BLaER1 treated with 17β-estradiol and CSF1 and Interleukin-3, amounts not matched to agents 10 nM and 100 nM (cell line): Measurements from ENCODE around the gene ATP2B3.

Experiments used
- H3K27ac ChIP-seq, 11 experiments: shearing (Covaris generic); formaldehyde crosslinking; 2 replicates each; pipeline ENCODE4 v1.8.1; 2022
- H3K27me3 ChIP-seq, 11 experiments: shearing (Covaris generic); formaldehyde crosslinking; 2 replicates each; pipeline ENCODE4 v1.8.1; 2022
- H3K36me3 ChIP-seq, 11 experiments: shearing (Covaris generic); formaldehyde crosslinking; 2 replicates each; pipeline ENCODE4 v1.8.1; 2022
- H3K4me1 ChIP-seq, 10 experiments: shearing (Covaris generic); formaldehyde crosslinking; 2 replicates each; pipeline ENCODE4 v1.8.1; 2022
- H3K4me2 ChIP-seq, 11 experiments: shearing (Covaris generic); formaldehyde crosslinking; 2 replicates each; pipeline ENCODE4 v1.8.1; 2022
- H3K4me3 ChIP-seq, 10 experiments: shearing (Covaris generic); formaldehyde crosslinking; 2 replicates each; pipeline ENCODE4 v1.8.1; 2022
- H3K9ac ChIP-seq, 11 experiments: shearing (Covaris generic); formaldehyde crosslinking; 2 replicates each; pipeline ENCODE4 v1.8.1; 2022
- H3K9me3 ChIP-seq, 11 experiments: shearing (Covaris generic); formaldehyde crosslinking; replicated peaks in 1 of 11; 2 replicates each; pipeline ENCODE4 v1.8.1; 2022
- H4K20me1 ChIP-seq, 11 experiments: shearing (Covaris generic); formaldehyde crosslinking; 2 replicates each; pipeline ENCODE4 v1.8.1; 2022
- Cebpa-rat ChIP-seq, 11 experiments: shearing (Covaris generic); IDR thresholded peaks; 2 replicates each; pipeline ENCODE4 v1.8.1; 2022

Gene ATP2B3

DNA sequence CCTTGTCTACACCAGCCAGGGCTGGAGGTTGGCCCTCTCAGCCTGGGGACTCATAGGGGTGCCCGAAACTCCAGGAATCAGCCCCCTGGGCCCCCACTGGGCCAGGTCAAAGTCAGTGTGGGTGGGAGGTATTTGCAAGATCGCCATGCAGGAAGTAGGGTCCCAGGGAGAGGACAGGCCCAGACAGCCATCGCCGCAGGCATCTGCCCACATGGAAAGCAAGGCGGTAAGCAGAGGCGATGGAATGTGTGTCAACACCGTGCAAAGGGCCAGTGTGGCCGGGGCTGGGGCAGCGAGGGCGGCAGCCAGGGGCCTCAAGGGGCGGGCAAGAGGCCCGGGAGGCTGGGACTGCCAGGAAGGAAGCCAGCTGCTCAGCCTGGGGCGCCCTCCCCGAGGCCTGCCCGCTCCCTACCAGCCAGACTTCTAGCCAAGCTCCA lies 110.3 kb downstream of the ATP2B3 start:
- TF ChIP-seq Cebpa-rat (IDR thresholded peaks at IDR 0.05): no peak
- Histone ChIP-seq H3K4me2 (peak overlapping the region in 10 of 11 experiments; percentile 12 to 53 (median 44); a peak in 15 of 22 replicates), H3K9ac (no peak overlapping the region), H4K20me1 (peaks cover 0 to 14% (median 0%) of the 10 kb centered on the region in 11 experiments; a peak in 6 of 22 replicates), H3K27me3 (peaks cover 67 to 99% (median 94%) of the 10 kb centered on the region in 11 experiments), H3K36me3 (no peaks in the 10 kb centered on the region), H3K4me1 (peaks cover 0 to 37% (median 25%) of the 10 kb centered on the region in 10 experiments; a peak in 16 of 20 replicates), H3K4me3 (no peak overlapping the region), H3K27ac (peak overlapping the region in 1 of 11 experiments; percentile 11; a peak in 1 of 22 replicates), H3K9me3 (peaks cover 13 to 31% (median 24%) of the 10 kb centered on the region in 11 experiments)

DNA sequence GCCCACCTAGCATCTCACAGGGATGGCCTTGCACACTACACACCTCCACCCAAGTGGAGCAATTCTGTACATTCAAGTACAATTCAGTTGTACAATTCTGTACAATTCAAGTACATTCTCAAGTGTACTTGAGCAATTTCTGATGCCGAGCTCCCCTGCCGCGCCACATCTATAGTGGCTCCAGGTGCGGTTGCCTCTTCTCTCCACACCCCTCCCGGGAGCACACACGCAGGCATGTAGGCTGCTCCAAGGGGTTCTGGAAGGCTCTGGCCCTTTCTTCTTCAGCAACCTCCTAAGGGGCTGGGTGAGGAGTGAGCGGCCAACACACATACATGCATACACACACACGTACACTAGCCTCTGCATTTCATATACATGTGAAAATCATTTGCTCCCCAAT lies 110.7 kb downstream of the ATP2B3 start:
- Histone ChIP-seq H3K27ac (no peak overlapping the region), H4K20me1 (peaks cover 0 to 14% (median 0%) of the 10 kb centered on the region in 11 experiments; a peak in 6 of 22 replicates), H3K4me3 (no peak overlapping the region), H3K9ac (no peak overlapping the region), H3K4me2 (peak overlapping the region in 9 of 11 experiments; percentile 12 to 53 (median 45); a peak in 15 of 22 replicates), H3K36me3 (no peaks in the 10 kb centered on the region), H3K27me3 (peaks cover 67 to 99% (median 94%) of the 10 kb centered on the region in 11 experiments), H3K4me1 (peaks cover 0 to 33% (median 22%) of the 10 kb centered on the region in 10 experiments; a peak in 16 of 20 replicates), H3K9me3 (peaks cover 13 to 32% (median 24%) of the 10 kb centered on the region in 11 experiments)
- no peak for TF ChIP-seq Cebpa-rat (IDR thresholded peaks at IDR 0.05)

DNA sequence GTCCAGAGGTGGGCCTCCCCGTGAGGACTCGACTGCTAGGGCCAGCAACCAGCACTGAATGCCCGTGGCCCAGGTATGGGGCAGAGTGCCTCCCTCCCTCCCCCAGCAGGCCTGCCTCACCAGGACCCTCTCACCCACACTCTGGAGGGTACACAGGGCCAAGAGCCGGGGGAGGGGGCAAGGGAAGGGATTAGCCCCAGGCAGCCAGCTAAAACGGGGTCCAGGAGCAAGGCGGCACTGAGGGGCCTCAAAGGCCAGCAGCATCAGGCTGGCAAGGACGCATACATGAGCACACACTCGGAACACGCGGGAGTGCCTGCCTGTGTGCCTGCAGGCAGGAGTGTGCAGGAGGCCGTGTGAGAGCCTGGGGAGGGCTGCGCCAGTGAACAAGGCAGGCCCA lies 111.2 kb downstream of the ATP2B3 start:
- Histone ChIP-seq H3K4me2 (peak overlapping the region in 5 of 11 experiments; percentile 43 to 53 (median 51); a peak in 8 of 22 replicates), H3K36me3 (no peaks in the 10 kb centered on the region), H3K27me3 (peaks cover 69 to 99% (median 93%) of the 10 kb centered on the region in 11 experiments)

DNA sequence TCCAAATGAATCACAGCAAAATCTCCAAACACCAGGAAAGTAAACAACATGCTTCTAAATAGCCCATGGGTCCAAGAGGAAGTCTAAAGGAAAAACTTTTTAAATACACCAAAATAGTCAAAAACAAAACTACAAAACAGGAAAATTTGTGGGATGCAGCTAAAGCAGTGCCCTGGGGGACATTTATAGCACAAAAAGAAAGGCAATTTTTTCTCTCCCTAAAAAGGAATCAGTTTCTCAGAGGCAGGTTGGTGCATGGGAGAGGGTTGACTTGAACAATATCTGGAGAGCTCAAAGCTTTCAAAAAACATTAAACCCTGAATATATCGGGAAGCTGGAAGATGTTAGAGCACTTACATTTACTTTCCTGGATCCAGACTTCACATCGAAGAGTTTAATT lies 113.9 kb downstream of the ATP2B3 start:
- H3K9me3 ChIP-seq: peaks cover 13 to 32% (median 24%) of the 10 kb centered on the region in 11 experiments
- H3K27ac ChIP-seq: no peak overlapping the region
- no peak overlapping the region for H3K4me3 ChIP-seq
- H3K4me2 ChIP-seq: no peak overlapping the region
- peaks cover 0 to 32% (median 24%) of the 10 kb centered on the region in 10 experiments; a peak in 16 of 20 replicates for H3K4me1 ChIP-seq
- no peak overlapping the region for H3K9ac ChIP-seq
- no peaks in the 10 kb centered on the region for H3K36me3 ChIP-seq
- H3K27me3 ChIP-seq: peaks cover 74 to 99% (median 96%) of the 10 kb centered on the region in 11 experiments
- TF ChIP-seq Cebpa-rat (IDR thresholded peaks at IDR 0.05): no peak
- peaks cover 0 to 31% (median under 1%) of the 10 kb centered on the region in 11 experiments; a peak in 6 of 22 replicates for H4K20me1 ChIP-seq

More for the DNA sequence above, 111.2 kb downstream of the ATP2B3 start:
- Histone ChIP-seq H4K20me1 (peaks cover 0 to 17% (median 0%) of the 10 kb centered on the region in 11 experiments; a peak in 6 of 22 replicates), H3K4me1 (peaks cover 0 to 28% (median 17%) of the 10 kb centered on the region in 10 experiments; a peak in 15 of 20 replicates), H3K9ac (no peak overlapping the region), H3K9me3 (peaks cover 13 to 32% (median 24%) of the 10 kb centered on the region in 11 experiments), H3K27ac (no peak overlapping the region), H3K4me3 (no peak overlapping the region)
- no peak for TF ChIP-seq Cebpa-rat (IDR thresholded peaks at IDR 0.05)

DNA sequence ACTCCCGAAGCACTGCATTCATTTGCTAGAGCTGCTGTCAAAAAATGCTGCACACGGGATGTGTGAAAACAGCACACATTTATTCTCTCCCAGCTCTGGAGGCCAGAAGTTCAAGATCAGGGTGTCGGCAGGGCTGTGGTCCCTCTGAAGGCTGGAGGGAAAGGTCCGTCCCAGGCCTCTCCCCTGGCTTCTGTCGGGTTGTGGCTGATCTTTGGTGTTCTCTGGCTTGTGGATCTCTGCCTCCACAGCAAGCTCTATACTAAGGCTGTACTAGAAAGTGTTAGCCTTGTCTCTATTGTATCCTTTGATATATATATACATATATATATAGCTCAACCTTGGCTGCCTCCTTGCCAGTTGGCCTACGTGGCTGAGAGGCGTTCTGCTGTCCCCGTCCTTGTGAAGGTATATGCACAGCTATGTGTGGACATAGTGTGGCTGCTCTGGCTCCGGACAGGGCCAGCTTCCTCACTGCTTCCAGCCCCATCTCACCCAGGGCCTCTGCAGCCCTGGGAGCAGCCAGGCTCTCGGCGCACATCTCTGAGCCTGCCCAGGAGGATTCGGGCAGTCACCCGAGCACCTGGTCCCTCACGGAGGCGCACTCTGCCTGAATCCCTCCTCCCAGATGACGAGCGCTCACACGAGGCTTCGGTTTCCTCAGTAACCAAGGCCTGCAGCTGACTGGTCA lies 114.6 kb downstream of the ATP2B3 start:
- no peak overlapping the region for H3K4me3 ChIP-seq
- peaks cover 13 to 32% (median 24%) of the 10 kb centered on the region in 11 experiments for H3K9me3 ChIP-seq
- peaks cover 73 to 100% (median 98%) of the 10 kb centered on the region in 11 experiments for H3K27me3 ChIP-seq
- H3K36me3 ChIP-seq: no peaks in the 10 kb centered on the region
- no peak for TF ChIP-seq Cebpa-rat (IDR thresholded peaks at IDR 0.05)
- no peak overlapping the region for H3K9ac ChIP-seq
- no peak overlapping the region for H3K27ac ChIP-seq
- peaks cover 0 to 38% (median 7%) of the 10 kb centered on the region in 11 experiments; a peak in 6 of 22 replicates for H4K20me1 ChIP-seq
- peaks cover 0 to 39% (median 31%) of the 10 kb centered on the region in 10 experiments; a peak in 16 of 20 replicates for H3K4me1 ChIP-seq
- H3K4me2 ChIP-seq: no peak overlapping the region
